ENCODE measurements around the gene ZFHX2.

ZFHX2 gene

GRCh38 chr14:23572836-23573235, 21.3 kb upstream of the ZFHX2 start:
- Histone ChIP-seq H3K36me3 (ENCODE audit: control insufficient read depth in 2 of 2, insufficient read depth in 2 of 2, low read length in 2 of 2) (no peaks in the 10 kb centered on the region), H3K27me3 (ENCODE audit: control insufficient read depth in 1 of 2, insufficient read depth in 2 of 2, low read length in 2 of 2) (peaks cover 41 to 45% of the 10 kb centered on the region in 2 donors), H3K4me3 (ENCODE audit: low read length in 2 of 2) (no peak overlapping the region), H3K9ac (ENCODE audit: low read length in 2 of 2) (no peak overlapping the region), H3K4me1 (ENCODE audit: control insufficient read depth, insufficient read depth, low read length) (peaks cover 11% of the 10 kb centered on the region), H3K27ac (ENCODE audit: low read length) (no peak overlapping the region), H3K9me3 (ENCODE audit: control insufficient read depth in 2 of 2, low read length in 2 of 2) (no peaks in the 10 kb centered on the region)

GRCh38 chr14:23572524-23572828, 20.9 kb upstream of the ZFHX2 start:
- Histone ChIP-seq H3K27me3 (ENCODE audit: control insufficient read depth in 1 of 2, insufficient read depth in 2 of 2, low read length in 2 of 2) (peaks cover 41 to 42% of the 10 kb centered on the region in 2 donors), H3K36me3 (ENCODE audit: control insufficient read depth in 2 of 2, insufficient read depth in 2 of 2, low read length in 2 of 2) (no peaks in the 10 kb centered on the region), H3K9me3 (ENCODE audit: control insufficient read depth in 2 of 2, low read length in 2 of 2) (no peaks in the 10 kb centered on the region), H3K4me1 (ENCODE audit: control insufficient read depth, insufficient read depth, low read length) (peaks cover 14% of the 10 kb centered on the region), H3K27ac (ENCODE audit: low read length) (no peak overlapping the region), H3K9ac (ENCODE audit: low read length in 2 of 2) (no peak overlapping the region), H3K4me3 (ENCODE audit: low read length in 2 of 2) (no peak overlapping the region)

GRCh38 chr14:23571701-23572523, 20.3 kb upstream of the ZFHX2 start:
- no peak overlapping the region for H3K27ac ChIP-seq (ENCODE audit: low read length)

GRCh38 chr14:23570806-23571483, 19.4 kb upstream of the ZFHX2 start:
- Histone ChIP-seq H3K9ac (ENCODE audit: low read length in 2 of 2) (no peak overlapping the region), H3K9me3 (ENCODE audit: control insufficient read depth in 2 of 2, low read length in 2 of 2) (no peaks in the 10 kb centered on the region)

More at GRCh38 chr14:23571701-23572523, 20.3 kb upstream of the ZFHX2 start:
- H3K9ac ChIP-seq (ENCODE audit: low read length in 2 of 2) = no peak overlapping the region
- H3K9me3 ChIP-seq (ENCODE audit: control insufficient read depth in 2 of 2, low read length in 2 of 2) = no peaks in the 10 kb centered on the region
- H3K36me3 ChIP-seq (ENCODE audit: control insufficient read depth in 2 of 2, insufficient read depth in 2 of 2, low read length in 2 of 2) = no peaks in the 10 kb centered on the region
- peaks cover 13% of the 10 kb centered on the region for H3K4me1 ChIP-seq (ENCODE audit: control insufficient read depth, insufficient read depth, low read length)
- no peak overlapping the region for H3K4me3 ChIP-seq (ENCODE audit: low read length in 2 of 2)
- peaks cover 36 to 39% of the 10 kb centered on the region in 2 donors for H3K27me3 ChIP-seq (ENCODE audit: control insufficient read depth in 1 of 2, insufficient read depth in 2 of 2, low read length in 2 of 2)

GRCh38 chr14:23569443-23570151, 18.0 kb upstream of the ZFHX2 start:
- peaks cover 13% of the 10 kb centered on the region for H3K4me1 ChIP-seq (ENCODE audit: control insufficient read depth, insufficient read depth, low read length)
- no peak overlapping the region for H3K27ac ChIP-seq (ENCODE audit: low read length)
- H3K4me3 ChIP-seq (ENCODE audit: low read length in 2 of 2) = no peak overlapping the region
- H3K9ac ChIP-seq (ENCODE audit: low read length in 2 of 2) = no peak overlapping the region
- H3K27me3 ChIP-seq (ENCODE audit: control insufficient read depth in 1 of 2, insufficient read depth in 2 of 2, low read length in 2 of 2) = peaks cover 14 to 21% of the 10 kb centered on the region in 2 donors
- no peaks in the 10 kb centered on the region for H3K9me3 ChIP-seq (ENCODE audit: control insufficient read depth in 2 of 2, low read length in 2 of 2)
- H3K36me3 ChIP-seq (ENCODE audit: control insufficient read depth in 2 of 2, insufficient read depth in 2 of 2, low read length in 2 of 2) = no peaks in the 10 kb centered on the region

More at GRCh38 chr14:23570806-23571483, 19.4 kb upstream of the ZFHX2 start:
- peaks cover 27 to 32% of the 10 kb centered on the region in 2 donors for H3K27me3 ChIP-seq (ENCODE audit: control insufficient read depth in 1 of 2, insufficient read depth in 2 of 2, low read length in 2 of 2)
- H3K4me3 ChIP-seq (ENCODE audit: low read length in 2 of 2) = no peak overlapping the region
- H3K36me3 ChIP-seq (ENCODE audit: control insufficient read depth in 2 of 2, insufficient read depth in 2 of 2, low read length in 2 of 2) = no peaks in the 10 kb centered on the region
- peaks cover 13% of the 10 kb centered on the region for H3K4me1 ChIP-seq (ENCODE audit: control insufficient read depth, insufficient read depth, low read length)
- H3K27ac ChIP-seq (ENCODE audit: low read length) = no peak overlapping the region

GRCh38 chr14:23568600-23569331, 17.2 kb upstream of the ZFHX2 start:
- H3K9me3 ChIP-seq (ENCODE audit: control insufficient read depth in 2 of 2, low read length in 2 of 2) = no peaks in the 10 kb centered on the region
- H3K27me3 ChIP-seq (ENCODE audit: control insufficient read depth in 1 of 2, insufficient read depth in 2 of 2, low read length in 2 of 2) = peaks cover 13 to 19% of the 10 kb centered on the region in 2 donors
- H3K4me1 ChIP-seq (ENCODE audit: control insufficient read depth, insufficient read depth, low read length) = peaks cover 13% of the 10 kb centered on the region
- no peak overlapping the region for H3K9ac ChIP-seq (ENCODE audit: low read length in 2 of 2)
- no peak overlapping the region for H3K27ac ChIP-seq (ENCODE audit: low read length)
- no peaks in the 10 kb centered on the region for H3K36me3 ChIP-seq (ENCODE audit: control insufficient read depth in 2 of 2, insufficient read depth in 2 of 2, low read length in 2 of 2)
- H3K4me3 ChIP-seq (ENCODE audit: low read length in 2 of 2) = no peak overlapping the region

- peak overlapping the region in 1 of 2 donors; percentile 81 for H3K4me3 ChIP-seq (ENCODE audit: low read length in 2 of 2)
- H3K36me3 ChIP-seq (ENCODE audit: control insufficient read depth in 2 of 2, insufficient read depth in 2 of 2, low read length in 2 of 2) = no peaks in the 10 kb centered on the region
- H3K27me3 ChIP-seq (ENCODE audit: control insufficient read depth in 1 of 2, insufficient read depth in 2 of 2, low read length in 2 of 2) = peaks cover 8 to 14% of the 10 kb centered on the region in 2 donors
- H3K4me1 ChIP-seq (ENCODE audit: control insufficient read depth, insufficient read depth, low read length) = peaks cover 13% of the 10 kb centered on the region
- no peak overlapping the region for H3K27ac ChIP-seq (ENCODE audit: low read length)
- H3K9ac ChIP-seq (ENCODE audit: low read length in 2 of 2) = no peak overlapping the region
- H3K9me3 ChIP-seq (ENCODE audit: control insufficient read depth in 2 of 2, low read length in 2 of 2) = no peaks in the 10 kb centered on the region
Measured at GRCh38 chr14:23568021-23568599, 16.5 kb upstream of the ZFHX2 start.

- Histone ChIP-seq H3K36me3 (ENCODE audit: control insufficient read depth in 2 of 2, insufficient read depth in 2 of 2, low read length in 2 of 2) (no peaks in the 10 kb centered on the region), H3K9me3 (ENCODE audit: control insufficient read depth in 2 of 2, low read length in 2 of 2) (no peaks in the 10 kb centered on the region), H3K27ac (ENCODE audit: low read length) (peak within 1 kb of the TSS; percentile 49), H3K4me1 (ENCODE audit: control insufficient read depth, insufficient read depth, low read length) (peaks cover 15% of the 10 kb centered on the region), H3K9ac (ENCODE audit: low read length in 2 of 2) (peak within 1 kb of the TSS; percentile 73 to 80), H3K4me3 (ENCODE audit: low read length in 2 of 2) (peak within 1 kb of the TSS; percentile 81 to 87), H3K27me3 (ENCODE audit: control insufficient read depth in 1 of 2, insufficient read depth in 2 of 2, low read length in 2 of 2) (peaks cover 6 to 7% of the 10 kb centered on the region in 2 donors)
Measured at GRCh38 chr14:23567186-23568020, 15.8 kb upstream of the ZFHX2 start, which contains the start of gene AP1G2. AP1G2 (minus strand) TSS chr14:23567791; CDS start chr14:23567314, 477 bp downstream.

- H3K27me3 ChIP-seq (ENCODE audit: control insufficient read depth in 1 of 2, insufficient read depth in 2 of 2, low read length in 2 of 2) = peaks cover 2 to 3% of the 10 kb centered on the region in 2 donors
- peak overlapping the region; percentile 81 to 87 for H3K4me3 ChIP-seq (ENCODE audit: low read length in 2 of 2)
- peak overlapping the region; percentile 73 to 80 for H3K9ac ChIP-seq (ENCODE audit: low read length in 2 of 2)
- H3K27ac ChIP-seq (ENCODE audit: low read length) = peak overlapping the region; percentile 31
- no peaks in the 10 kb centered on the region for H3K9me3 ChIP-seq (ENCODE audit: control insufficient read depth in 2 of 2, low read length in 2 of 2)
- no peaks in the 10 kb centered on the region for H3K36me3 ChIP-seq (ENCODE audit: control insufficient read depth in 2 of 2, insufficient read depth in 2 of 2, low read length in 2 of 2)
- peaks cover 15% of the 10 kb centered on the region for H3K4me1 ChIP-seq (ENCODE audit: control insufficient read depth, insufficient read depth, low read length)
Measured at GRCh38 chr14:23566778-23567185, 15.2 kb upstream of the ZFHX2 start.

Measured in stomach smooth muscle (tissue), 2 donors.